ENCODE measurements around the gene PTPN9.

DNA sequence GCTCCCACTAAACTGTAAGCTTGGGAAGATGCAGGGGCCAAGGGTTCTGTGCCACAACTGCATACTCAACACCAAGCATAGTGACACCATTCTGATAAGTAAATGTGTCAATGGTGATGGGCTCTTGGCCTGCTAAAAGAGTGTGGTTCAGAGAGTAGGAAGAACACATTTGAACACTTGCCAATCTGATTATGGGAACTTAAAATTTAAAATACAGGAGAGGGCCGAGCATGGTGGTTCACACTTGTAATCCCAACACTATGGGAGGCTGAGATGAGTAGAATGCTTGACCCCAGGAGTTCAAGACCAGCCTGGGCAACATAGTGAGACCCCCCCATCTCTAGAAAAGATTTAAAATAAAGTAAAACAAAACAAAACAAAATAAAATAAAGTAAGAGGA, 34.1 kb downstream of the PTPN9 start:
- TF ChIP-seq POLR2A (IDR thresholded peaks at IDR 0.05) (no peak), EP300 (IDR thresholded peaks at IDR 0.05) (no peak), POLR2AphosphoS5 (IDR thresholded peaks at IDR 0.05) (no peak)
- TF ChIP-seq, protein P1, sequence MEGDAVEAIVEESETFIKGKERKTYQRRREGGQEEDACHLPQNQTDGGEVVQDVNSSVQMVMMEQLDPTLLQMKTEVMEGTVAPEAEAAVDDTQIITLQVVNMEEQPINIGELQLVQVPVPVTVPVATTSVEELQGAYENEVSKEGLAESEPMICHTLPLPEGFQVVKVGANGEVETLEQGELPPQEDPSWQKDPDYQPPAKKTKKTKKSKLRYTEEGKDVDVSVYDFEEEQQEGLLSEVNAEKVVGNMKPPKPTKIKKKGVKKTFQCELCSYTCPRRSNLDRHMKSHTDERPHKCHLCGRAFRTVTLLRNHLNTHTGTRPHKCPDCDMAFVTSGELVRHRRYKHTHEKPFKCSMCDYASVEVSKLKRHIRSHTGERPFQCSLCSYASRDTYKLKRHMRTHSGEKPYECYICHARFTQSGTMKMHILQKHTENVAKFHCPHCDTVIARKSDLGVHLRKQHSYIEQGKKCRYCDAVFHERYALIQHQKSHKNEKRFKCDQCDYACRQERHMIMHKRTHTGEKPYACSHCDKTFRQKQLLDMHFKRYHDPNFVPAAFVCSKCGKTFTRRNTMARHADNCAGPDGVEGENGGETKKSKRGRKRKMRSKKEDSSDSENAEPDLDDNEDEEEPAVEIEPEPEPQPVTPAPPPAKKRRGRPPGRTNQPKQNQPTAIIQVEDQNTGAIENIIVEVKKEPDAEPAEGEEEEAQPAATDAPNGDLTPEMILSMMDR (IDR thresholded peaks at IDR 0.05), result no peak

Measured in suprapubic skin (tissue), 4 donors.